Loucy (cell line): ENCODE data around the gene TENM3.

Experiments used
- H2AFZ ChIP-seq: fragments of 200-600 bp; sonication (generic); 2 replicates; pipeline ENCODE4 v1.6.0; 2016; ENCODE audit warnings: antibody characterized with exemption, mild to moderate bottlenecking, low read length, moderate library complexity
- H3F3A ChIP-seq: fragments of 200-600 bp; 2 replicates; pipeline ENCODE4 v1.6.0; 2016; ENCODE audit warnings: antibody characterized with exemption, low read depth, mild to moderate bottlenecking
- H3K27me3 ChIP-seq: fragments of 200-600 bp; sonication (generic); 2 replicates; pipeline ENCODE4 v1.6.1; 2014; ENCODE audit warnings: low read length, mild to moderate bottlenecking; ENCODE audit not compliant: insufficient read depth, poor library complexity, severe bottlenecking
- H3K36me3 ChIP-seq: fragments of 200-600 bp; sonication (generic); 2 replicates; pipeline ENCODE4 v1.6.1; 2016; ENCODE audit warnings: low read length; ENCODE audit not compliant: insufficient read depth
- H3K4me1 ChIP-seq: fragments of 200-600 bp; sonication (generic); 2 replicates; pipeline ENCODE4 v1.5.1; 2014; ENCODE audit warnings: low read length, mild to moderate bottlenecking; ENCODE audit not compliant: insufficient read depth, poor library complexity, severe bottlenecking
- H3K4me2 ChIP-seq: fragments of 200-600 bp; sonication (generic); 2 replicates; pipeline ENCODE4 v1.6.0; 2014; ENCODE audit warnings: antibody characterized with exemption, low read length, low read depth, mild to moderate bottlenecking; ENCODE audit not compliant: poor library complexity, severe bottlenecking
- H3K4me3 ChIP-seq: fragments of 200-600 bp; sonication (generic); 2 replicates; pipeline ENCODE4 v1.5.1; 2014; ENCODE audit warnings: low read length, mild to moderate bottlenecking, mixed read lengths; ENCODE audit not compliant: poor library complexity, severe bottlenecking
- H3K79me2 ChIP-seq: fragments of 200-600 bp; sonication (generic); 2 replicates; pipeline ENCODE4 v1.6.1; 2014; ENCODE audit warnings: low read length; ENCODE audit not compliant: insufficient read depth
- H3K9ac ChIP-seq: fragments of 200-600 bp; sonication (generic); 2 replicates; pipeline ENCODE4 v1.6.0; 2014; ENCODE audit warnings: mild to moderate bottlenecking, low read depth, low read length, moderate library complexity; ENCODE audit not compliant: poor library complexity, severe bottlenecking
- H3K9me2 ChIP-seq: fragments of 200-600 bp; sonication (generic); replicated peaks from 2 replicates; pipeline ENCODE4 v1.6.1; 2016; ENCODE audit warnings: low read depth, low read length, mixed read lengths
- H3K9me3 ChIP-seq: fragments of 200-600 bp; sonication (generic); 2 replicates; pipeline ENCODE4 v1.6.1; 2014; ENCODE audit warnings: mild to moderate bottlenecking, antibody characterized with exemption, low read length, low read depth; ENCODE audit not compliant: insufficient read depth
- H4K20me1 ChIP-seq: fragments of 200-600 bp; sonication (generic); 2 replicates; pipeline ENCODE4 v1.6.0; 2014; ENCODE audit warnings: antibody characterized with exemption, low read length, mild to moderate bottlenecking; ENCODE audit not compliant: insufficient read depth, poor library complexity, severe bottlenecking
- EZH2phosphoT487 ChIP-seq: fragments of 200-600 bp; IDR thresholded peaks from 2 replicates; pipeline ENCODE4 v1.6.1; 2018; ENCODE audit warnings: antibody characterized with exemption, mild to moderate bottlenecking, moderate library complexity, borderline replicate concordance
- TF ChIP-seq, protein P1 (sequence below): fragments of 200-600 bp; sonication (generic); conservative IDR thresholded peaks from 2 replicates; pipeline ENCODE4 v1.5.1; 2014; ENCODE audit warnings: mild to moderate bottlenecking, antibody characterized with exemption, low read length

Gene TENM3

GRCh38 chr4:182640932-182641331, 397.7 kb downstream of the TENM3 start:
- TF ChIP-seq EZH2phosphoT487: no peak
- TF ChIP-seq, protein P1, sequence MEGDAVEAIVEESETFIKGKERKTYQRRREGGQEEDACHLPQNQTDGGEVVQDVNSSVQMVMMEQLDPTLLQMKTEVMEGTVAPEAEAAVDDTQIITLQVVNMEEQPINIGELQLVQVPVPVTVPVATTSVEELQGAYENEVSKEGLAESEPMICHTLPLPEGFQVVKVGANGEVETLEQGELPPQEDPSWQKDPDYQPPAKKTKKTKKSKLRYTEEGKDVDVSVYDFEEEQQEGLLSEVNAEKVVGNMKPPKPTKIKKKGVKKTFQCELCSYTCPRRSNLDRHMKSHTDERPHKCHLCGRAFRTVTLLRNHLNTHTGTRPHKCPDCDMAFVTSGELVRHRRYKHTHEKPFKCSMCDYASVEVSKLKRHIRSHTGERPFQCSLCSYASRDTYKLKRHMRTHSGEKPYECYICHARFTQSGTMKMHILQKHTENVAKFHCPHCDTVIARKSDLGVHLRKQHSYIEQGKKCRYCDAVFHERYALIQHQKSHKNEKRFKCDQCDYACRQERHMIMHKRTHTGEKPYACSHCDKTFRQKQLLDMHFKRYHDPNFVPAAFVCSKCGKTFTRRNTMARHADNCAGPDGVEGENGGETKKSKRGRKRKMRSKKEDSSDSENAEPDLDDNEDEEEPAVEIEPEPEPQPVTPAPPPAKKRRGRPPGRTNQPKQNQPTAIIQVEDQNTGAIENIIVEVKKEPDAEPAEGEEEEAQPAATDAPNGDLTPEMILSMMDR: no peak

DNA sequence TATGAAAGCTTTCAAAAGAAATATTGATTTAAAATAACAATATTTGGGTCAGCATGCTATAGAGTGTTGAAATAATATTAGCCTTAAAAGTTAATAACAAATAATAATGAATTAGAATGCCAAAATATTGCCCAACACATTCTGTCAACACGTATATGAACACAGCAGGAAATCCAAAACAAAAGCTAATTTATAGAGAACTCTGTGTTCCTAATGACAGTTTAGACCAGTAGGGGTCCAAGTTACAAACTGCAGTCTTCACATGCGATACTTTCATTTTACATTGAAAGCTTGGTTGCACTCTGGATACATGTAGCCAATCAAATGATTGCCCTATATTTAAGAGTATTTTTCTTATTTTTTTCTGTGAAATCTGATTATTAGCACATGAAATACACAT, 399.6 kb downstream of the TENM3 start:
- Histone ChIP-seq H3K4me3 (no peak overlapping the region), H4K20me1 (no peaks in the 10 kb centered on the region), H3K79me2 (no peaks in the 10 kb centered on the region), H3K27me3 (no peaks in the 10 kb centered on the region), H3K9me3 (no peaks in the 10 kb centered on the region), H3K9ac (no peak overlapping the region), H3F3A (no peaks in the 10 kb centered on the region), H3K4me1 (no peaks in the 10 kb centered on the region), H3K36me3 (no peaks in the 10 kb centered on the region), H2AFZ (0 out of 2 replicates have a peak overlapping the region, but pooled peaks have one; percentile 28), H3K9me2 (no peaks in the 10 kb centered on the region), H3K4me2 (no peak overlapping the region)
- TF ChIP-seq EZH2phosphoT487: no peak
- TF ChIP-seq, protein P1: peak; percentile 37

More at GRCh38 chr4:182640932-182641331, 397.7 kb downstream of the TENM3 start:
- Histone ChIP-seq H2AFZ (no peak overlapping the region), H4K20me1 (no peaks in the 10 kb centered on the region), H3K79me2 (no peaks in the 10 kb centered on the region), H3K9ac (no peak overlapping the region), H3K9me3 (no peaks in the 10 kb centered on the region), H3K27me3 (no peaks in the 10 kb centered on the region), H3K4me1 (no peaks in the 10 kb centered on the region), H3K4me2 (no peak overlapping the region), H3K9me2 (no peaks in the 10 kb centered on the region), H3K36me3 (no peaks in the 10 kb centered on the region), H3F3A (no peaks in the 10 kb centered on the region), H3K4me3 (no peak overlapping the region)

DNA sequence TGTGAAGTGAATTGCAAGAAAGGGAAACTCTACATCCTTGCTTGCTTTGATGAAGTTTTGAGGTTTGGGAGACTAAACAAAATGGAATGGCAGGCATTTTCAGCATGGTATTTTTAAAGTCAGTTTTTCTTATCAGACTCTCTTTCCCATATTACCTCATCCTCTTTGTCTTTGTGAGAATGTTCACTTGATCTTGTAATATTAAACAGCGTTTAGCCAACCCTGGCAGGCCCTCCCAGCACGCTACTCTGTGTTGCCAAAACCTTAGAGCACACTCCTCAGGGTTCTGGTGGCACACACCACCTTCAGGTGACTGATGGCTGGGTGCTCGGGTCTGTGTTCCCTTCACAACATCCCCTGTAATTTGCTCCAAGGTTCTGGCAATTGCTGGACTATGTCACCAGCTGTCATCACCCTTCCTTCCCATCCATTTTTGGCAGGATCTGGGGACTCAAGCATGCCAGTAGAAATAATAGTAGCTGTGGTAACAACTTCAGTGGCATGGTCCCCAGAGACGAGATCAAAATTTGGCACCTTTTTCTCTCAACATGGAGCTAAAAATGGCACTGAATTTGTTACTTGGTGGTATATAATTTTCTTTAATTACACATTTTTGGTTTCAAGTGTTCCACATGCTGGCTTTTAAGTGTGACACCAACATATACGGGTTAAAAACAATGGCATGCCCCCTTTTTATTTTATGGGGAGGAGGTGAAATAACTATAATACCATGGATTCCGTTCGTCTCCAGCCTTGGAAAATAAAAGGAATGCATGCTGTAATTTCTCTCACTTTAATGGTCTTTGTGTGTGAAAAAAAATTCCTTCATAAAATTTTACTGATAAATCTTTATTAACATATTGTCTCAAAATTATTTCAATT, 400.8 kb downstream of the TENM3 start:
- Histone ChIP-seq H3K9me3 (no peaks in the 10 kb centered on the region), H4K20me1 (no peaks in the 10 kb centered on the region), H3K4me2 (no peak overlapping the region), H3K79me2 (no peaks in the 10 kb centered on the region), H3K4me3 (no peak overlapping the region), H3K4me1 (no peaks in the 10 kb centered on the region), H3K9me2 (no peaks in the 10 kb centered on the region), H3K36me3 (no peaks in the 10 kb centered on the region), H3F3A (no peaks in the 10 kb centered on the region), H3K9ac (no peak overlapping the region), H3K27me3 (no peaks in the 10 kb centered on the region), H2AFZ (no peak overlapping the region)
- TF ChIP-seq, protein P1: no peak
- TF ChIP-seq EZH2phosphoT487: no peak
